GM12878 (cell line): ENCODE data around the gene PKP2. TPM values are rescaled to one million over a fixed set of nuclear protein-coding genes. Genes with fewer than 3 reads are reported as not detected.

Experiments
- ATAC-seq: fragments of 200-7000 bp; cut with Tn5 transposase; 3 replicates; pipeline ENCODE4 v1.9.1; 2020; ENCODE audit warnings: mild to moderate bottlenecking, moderate library complexity
- BruUV-seq: library from RNA; stranded (reverse); fragments of 400-500 nt; replicated peaks from 2 replicates; lab custom pipeline; 2021; lab: Mats Ljungman, UMichigan
- CTCF ChIA-PET: fragments of 300-600 bp; sonication (Branson Sonifier 250); formaldehyde crosslinking; extraction: SDS; loops from one replicate; lab custom pipeline; 2021; ENCODE audit warnings: inconsistent platforms; lab: Yijun Ruan, JAX
- POLR2A ChIA-PET: fragments of 350-600 bp; formaldehyde crosslinking; extraction: SDS; loops from one replicate; lab custom pipeline; 2021; ENCODE audit warnings: inconsistent platforms; lab: Charles Lee
- RAD21 ChIA-PET: fragments of 300-600 bp; sonication (Branson Sonifier 250); formaldehyde crosslinking; loops from one replicate; lab custom pipeline; 2023; ENCODE audit warnings: antibody characterized with exemption; ENCODE audit not compliant: unreplicated experiment; lab: Charles Lee
- SMC1A ChIA-PET: fragments of 300-600 bp; sonication (Branson Sonifier 250); formaldehyde crosslinking; loops from one replicate; lab custom pipeline; 2023; ENCODE audit not compliant: unreplicated experiment, uncharacterized antibody; lab: Charles Lee
- DNase-seq: peaks from one replicate; pipeline ENCODE4 v3.0.0-alpha.2; 2011; ENCODE audit warnings: low read depth, low spot score
- FAIRE-seq: peaks from 3 replicates; lab custom pipeline; 2011; peaks lifted over from hg19 to GRCh38; lab: Jason Lieb, UNC
- H2AFZ ChIP-seq: 2 replicates; pipeline ENCODE4 v1.6.0; 2011; ENCODE audit warnings: low read depth, low read length, control low read depth; ENCODE audit not compliant: control insufficient read depth
- H3K27ac ChIP-seq: 2 replicates; pipeline ENCODE4 v1.5.1; 2011; ENCODE audit warnings: control low read depth; ENCODE audit not compliant: control insufficient read depth, insufficient read depth
- H3K27me3 ChIP-seq, 2 experiments: replicated peaks in 1 of 2; 2 replicates each; pipeline versions ENCODE4 v1.6.0 to v1.6.1; 2011; ENCODE audit warnings: low read length in 1 of 2; ENCODE audit not compliant: control insufficient read depth in 2 of 2, insufficient read depth in 2 of 2
- H3K36me3 ChIP-seq, 2 experiments: 2 replicates each; pipeline ENCODE4 v1.5.1; 2011; ENCODE audit warnings: low read length in 1 of 2; ENCODE audit not compliant: control insufficient read depth in 2 of 2, insufficient read depth in 2 of 2
- H3K4me1 ChIP-seq: 2 replicates; pipeline ENCODE4 v1.6.1; 2011; ENCODE audit warnings: mild to moderate bottlenecking, low read length, moderate library complexity, mixed read lengths; ENCODE audit not compliant: control insufficient read depth, insufficient read depth
- H3K4me2 ChIP-seq: 2 replicates; pipeline ENCODE4 v1.6.0; 2011; ENCODE audit warnings: control low read depth; ENCODE audit not compliant: control insufficient read depth, insufficient read depth
- H3K4me3 ChIP-seq: fragments of 200-600 bp; sonication (generic); 2 replicates; pipeline ENCODE4 v1.5.1; 2016
- H3K79me2 ChIP-seq: 2 replicates; pipeline ENCODE4 v1.6.0; 2011; ENCODE audit warnings: low read length; ENCODE audit not compliant: control insufficient read depth, insufficient read depth
- H3K9ac ChIP-seq: 2 replicates; pipeline ENCODE4 v1.8.0; 2011; ENCODE audit warnings: low read length, control low read depth, mixed read lengths; ENCODE audit not compliant: control insufficient read depth, insufficient read depth
- H3K9me3 ChIP-seq: replicated peaks from 3 replicates; pipeline ENCODE4 v1.5.1; 2011; ENCODE audit warnings: mild to moderate bottlenecking, low read length; ENCODE audit not compliant: control insufficient read depth, insufficient read depth
- H4K20me1 ChIP-seq: 2 replicates; pipeline ENCODE4 v1.6.0; 2011; ENCODE audit not compliant: control insufficient read depth, insufficient read depth
- ATF2 ChIP-seq: IDR thresholded peaks from 2 replicates; pipeline ENCODE4 v1.6.1; 2012; ENCODE audit warnings: low read length, inconsistent platforms
- ATF7 ChIP-seq: fragments of 450-650 bp; IDR thresholded peaks from 2 replicates; pipeline ENCODE4 v1.6.1; 2016; ENCODE audit warnings: low read depth, mild to moderate bottlenecking
- NFYA ChIP-seq: IDR thresholded peaks from 2 replicates; pipeline ENCODE4 v1.6.1; 2011; ENCODE audit warnings: low read depth, mild to moderate bottlenecking, low read length, improper control_type of control experiment, borderline replicate concordance
- POLR2AphosphoS5 ChIP-seq: IDR thresholded peaks from 2 replicates; pipeline ENCODE4 v1.6.1; 2011; ENCODE audit warnings: mild to moderate bottlenecking, low read length, inconsistent platforms
- RUNX3 ChIP-seq: IDR thresholded peaks from 2 replicates; pipeline ENCODE4 v1.6.1; 2012; ENCODE audit warnings: low read length, inconsistent platforms
- ZNF274 ChIP-seq: IDR thresholded peaks from one replicate; pipeline ENCODE4 v1.8.0; 2011; ENCODE audit not compliant: insufficient read length, insufficient read depth
- WGBS: methylation state at CpG from one replicate; pipeline ENCODE4 v1.1.6; 2016; ENCODE audit warnings: low lambda C conversion rate; ENCODE audit not compliant: insufficient replicate concordance, insufficient coverage; ENCODE audit errors: missing lambda C conversion rate; 5-methylcytosine and 5-hydroxymethylcytosine counted together
- in situ Hi-C: fragments of 300-500 bp; cut with MboI; formaldehyde crosslinking; loops from 9 replicates; pipeline ENCODE4 v1.14.3; 2018; ENCODE audit warnings: mixed read lengths
- intact Hi-C: fragments of 100-400 bp; cut with micrococcal nuclease; formaldehyde crosslinking; loops from one replicate; pipeline ENCODE4 v1.14.2; 2022; ENCODE audit not compliant: unreplicated experiment
- polyA plus RNA-seq, 11 experiments: library from polyadenylated mRNA; depleted of rRNA in 4 of 11; unstranded in 6 of 11; stranded (reverse) in 5 of 11; fragments of >200 nt; fragmentation: Nextera tagmentation in 4 of 11; fragmentation: Illumina TruSeq in 1 of 11; extraction: Ambion mirVana in 4 of 11; extraction: Trizol in 1 of 11; gene quantifications; 1 replicate in 1 of 11; 2 replicates in 10 of 11; pipeline versions ENCODE4 v1.2.1 to v1.2.3, GENCODE V29; 2011 to 2016; ENCODE audit warnings: inconsistent platforms in 2 of 11, missing spikeins in 2 of 11, low read depth in 1 of 11
- total RNA-seq, 4 experiments: library from RNA; depleted of rRNA in 3 of 4; stranded (reverse); fragments of >200 nt in 3 of 4; fragmentation: Illumina TruSeq in 1 of 4; extraction: Trizol in 1 of 4; gene quantifications; 2 replicates each; pipeline versions ENCODE4 v1.2.1 to v1.2.3, GENCODE V29; 2013 to 2021

The PKP2 gene
- total and polyA plus RNA-seq, 10 of the 15 experiments (the other 5 are each of a cell fraction or from before 2014, with no cell fraction given): 0.02 to 4.1 (median 0.07) TPM; not detected in 4

DNA sequence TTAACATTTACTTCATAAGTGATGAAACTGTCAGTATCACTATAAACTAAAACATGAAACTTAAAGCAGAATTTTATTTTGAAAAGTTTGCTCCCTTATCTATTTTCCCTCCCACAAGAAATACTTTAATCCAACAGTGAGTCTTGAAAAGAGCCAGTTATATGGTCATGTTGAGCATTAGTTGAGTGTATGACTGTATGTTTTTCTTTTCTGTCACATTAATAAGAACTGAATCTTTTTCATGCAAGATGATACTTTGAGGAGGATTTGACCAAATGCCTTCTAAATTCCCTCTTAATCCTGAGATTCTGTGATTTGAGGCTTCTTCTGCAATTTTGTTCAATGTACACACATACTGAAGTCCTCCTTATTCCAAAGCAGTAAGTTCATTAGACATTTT is 107.1 kb downstream of the PKP2 start (continued):
- no peak for TF ChIP-seq POLR2AphosphoS5

DNA sequence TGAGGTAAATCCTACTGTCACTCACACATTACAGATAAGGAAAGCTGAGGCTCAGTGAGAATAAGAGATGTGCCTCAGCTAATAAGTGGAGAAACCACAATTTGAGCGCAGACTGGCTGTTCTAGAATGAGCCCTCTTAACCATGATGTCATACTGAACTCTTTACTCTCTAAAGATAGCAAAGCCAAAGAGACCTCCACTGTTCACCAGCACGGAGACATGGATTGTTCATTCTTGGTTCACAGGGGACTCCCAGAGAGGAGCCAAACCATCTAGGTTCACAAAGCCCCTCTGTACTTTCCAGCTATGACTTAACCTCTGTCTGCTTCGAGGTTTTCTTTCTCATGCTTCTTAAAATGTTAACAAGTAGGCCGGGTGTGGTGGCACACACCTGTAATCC is 108.2 kb downstream of the PKP2 start:
- CTCF ChIA-PET: no interaction called here
- no peak overlapping the region for H3K4me2 ChIP-seq
- FAIRE-seq: no peak
- no peaks in the 10 kb centered on the region for H3K9me3 ChIP-seq
- no peaks in the 10 kb centered on the region for H4K20me1 ChIP-seq
- intact Hi-C loops (no loop called here), in situ Hi-C loops (no loop called here)
- no peak overlapping the region for H3K27ac ChIP-seq
- POLR2A ChIA-PET: interaction anchor here (0.7 kb wide), 1 partner anchor 12 kb away, joined by 5 read pairs; no protein-coding TSS in a partner anchor
- H3K4me3 ChIP-seq: no peak overlapping the region
- no peaks in the 10 kb centered on the region for H3K36me3 ChIP-seq
- no peak overlapping the region for H3K9ac ChIP-seq
- 22% methylated on average over 4 of the region's 4 CpGs for WGBS
- RAD21 ChIA-PET: no interaction called here
- SMC1A ChIA-PET: interaction anchor here (1.0 kb wide), 1 partner anchor 14 kb away, joined by 3 read pairs; no protein-coding TSS in a partner anchor
- H3K27me3 ChIP-seq: no peaks in the 10 kb centered on the region
- no peaks in the 10 kb centered on the region for H3K4me1 ChIP-seq
- no peak overlapping the region for H2AFZ ChIP-seq
- no peak for TF ChIP-seq NFYA
- no peak for TF ChIP-seq ZNF274
- peak; percentile 29; the same call in 1 of the 2 replicates for TF ChIP-seq RUNX3
- TF ChIP-seq ATF2: 0 out of 2 replicates have a peak, but pooled peaks have one; percentile 19
- peak; percentile 51 for TF ChIP-seq ATF7
- TF ChIP-seq, all 136 proteins: peak for 3
- H3K79me2 ChIP-seq: no peaks in the 10 kb centered on the region
- ATAC-seq: peak; percentile 76
- no TSS peak for BruUV-seq
- no peak for DNase-seq
